ES-I3 (cell line): ENCODE measurements around the gene MYO1E.

Source experiments
- H3K36me3 ChIP-seq: 2 replicates; pipeline ENCODE4 v1.6.1; 2013; ENCODE audit warnings: mild to moderate bottlenecking, low read length, control low read depth, moderate library complexity; ENCODE audit not compliant: insufficient read depth
- H3K4me1 ChIP-seq: 2 replicates; pipeline ENCODE4 v1.6.1; 2013; ENCODE audit warnings: mild to moderate bottlenecking, control low read depth, low read length; ENCODE audit not compliant: insufficient read depth
- H3K9ac ChIP-seq: 2 replicates; pipeline ENCODE4 v1.6.1; 2013; ENCODE audit warnings: low read depth, mild to moderate bottlenecking, low read length, moderate library complexity
- H3K9me3 ChIP-seq: 2 replicates; pipeline ENCODE4 v1.6.1; 2013; ENCODE audit warnings: mild to moderate bottlenecking, low read length, moderate library complexity; ENCODE audit not compliant: control insufficient read depth, insufficient read depth

The MYO1E gene

GRCh38 chr15:59329570-59330350, 42.9 kb downstream of the MYO1E start:
- no peaks in the 10 kb centered on the region for H3K36me3 ChIP-seq
- H3K4me1 ChIP-seq: peaks cover 5% of the 10 kb centered on the region; the same call in 1 of the 2 replicates
- H3K9ac ChIP-seq: no peak overlapping the region
- H3K9me3 ChIP-seq: no peaks in the 10 kb centered on the region

DNA sequence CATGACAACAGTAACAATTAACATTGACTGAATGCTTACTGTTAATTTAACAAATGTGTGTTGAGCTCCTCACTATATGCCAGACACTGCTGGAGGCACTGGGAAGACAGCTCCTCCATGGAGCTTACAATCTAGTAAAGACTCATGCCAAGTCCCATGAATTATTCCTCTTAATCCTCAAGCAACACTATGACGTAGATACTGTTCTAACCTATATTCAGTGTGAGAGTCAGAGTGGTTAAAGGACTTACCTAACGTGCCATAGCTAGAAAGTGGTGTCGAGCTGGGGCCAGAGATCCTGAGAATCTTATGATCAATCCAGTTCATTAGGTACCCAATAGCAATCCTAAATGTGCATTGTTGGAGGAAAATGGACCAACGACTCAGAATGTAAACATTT, 43.6 kb downstream of the MYO1E start:
- Histone ChIP-seq H3K9ac (no peak overlapping the region), H3K4me1 (peaks cover 5% of the 10 kb centered on the region; the same call in 1 of the 2 replicates), H3K36me3 (no peaks in the 10 kb centered on the region), H3K9me3 (no peaks in the 10 kb centered on the region)

DNA sequence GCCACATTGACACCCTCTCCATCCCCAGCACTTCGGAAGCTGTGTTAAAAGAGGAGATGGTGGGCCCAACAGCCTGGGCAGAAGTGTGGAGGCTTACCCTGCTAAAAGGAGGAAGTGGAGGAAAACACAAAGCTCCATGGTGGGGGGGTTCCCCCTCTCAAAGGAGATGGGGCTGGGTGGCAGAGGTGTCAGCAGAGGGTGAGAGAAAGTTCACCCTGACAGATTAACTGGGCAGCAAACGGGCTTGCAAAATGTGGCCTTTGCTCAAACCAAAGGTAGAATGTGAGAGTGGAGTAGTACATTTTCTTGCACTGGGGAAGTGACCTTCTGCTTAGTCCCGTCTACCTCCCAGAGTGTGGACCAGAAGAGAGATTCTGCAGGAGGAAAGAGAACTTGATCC, 44.7 kb downstream of the MYO1E start:
- Histone ChIP-seq H3K4me1 (peaks cover 5% of the 10 kb centered on the region; the same call in 1 of the 2 replicates), H3K9ac (no peak overlapping the region), H3K9me3 (no peaks in the 10 kb centered on the region), H3K36me3 (no peaks in the 10 kb centered on the region)

GRCh38 chr15:59326856-59327255, 45.8 kb downstream of the MYO1E start:
- Histone ChIP-seq H3K36me3 (no peaks in the 10 kb centered on the region), H3K9ac (no peak overlapping the region), H3K4me1 (peaks cover 5% of the 10 kb centered on the region; the same call in 1 of the 2 replicates), H3K9me3 (no peaks in the 10 kb centered on the region)

- H3K9me3 ChIP-seq: no peaks in the 10 kb centered on the region
- no peaks in the 10 kb centered on the region for H3K4me1 ChIP-seq
- H3K36me3 ChIP-seq: no peaks in the 10 kb centered on the region
- no peak overlapping the region for H3K9ac ChIP-seq
Observed at GRCh38 chr15:59322056-59322759, 50.5 kb downstream of the MYO1E start.

DNA sequence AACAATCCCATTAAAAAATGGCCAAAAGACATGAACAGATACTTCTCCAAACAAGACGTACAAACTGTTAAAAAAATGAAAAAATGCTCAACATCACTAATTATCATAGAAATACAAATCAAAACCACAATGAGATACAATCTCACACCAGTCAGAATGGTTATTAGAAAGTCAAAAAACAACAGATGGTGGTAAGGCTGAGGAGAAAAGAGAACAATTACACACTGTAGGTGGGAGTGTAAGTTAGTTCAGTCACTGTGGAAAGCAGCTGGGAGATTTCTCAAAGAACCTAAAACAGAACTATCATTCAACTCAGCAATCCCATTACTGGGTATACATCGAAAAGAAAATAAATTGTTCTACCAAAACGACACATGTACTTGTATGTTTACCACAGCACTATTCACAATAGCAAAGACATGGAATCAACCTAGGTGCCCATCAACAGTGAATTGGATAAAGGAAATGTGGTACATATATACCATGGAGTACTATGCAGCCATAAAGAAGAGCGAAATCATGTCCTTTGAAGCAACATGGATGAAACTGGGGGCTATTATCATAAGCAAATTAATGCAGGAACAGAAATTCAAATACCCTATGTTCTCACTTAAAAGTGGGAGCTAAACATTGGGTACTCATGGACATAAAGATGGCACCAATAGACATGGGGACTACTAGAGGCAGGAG, 51.5 kb downstream of the MYO1E start:
- Histone ChIP-seq H3K9ac (no peak overlapping the region), H3K9me3 (no peaks in the 10 kb centered on the region), H3K4me1 (peaks cover 2% of the 10 kb centered on the region; the same call in 1 of the 2 replicates), H3K36me3 (no peaks in the 10 kb centered on the region)

DNA sequence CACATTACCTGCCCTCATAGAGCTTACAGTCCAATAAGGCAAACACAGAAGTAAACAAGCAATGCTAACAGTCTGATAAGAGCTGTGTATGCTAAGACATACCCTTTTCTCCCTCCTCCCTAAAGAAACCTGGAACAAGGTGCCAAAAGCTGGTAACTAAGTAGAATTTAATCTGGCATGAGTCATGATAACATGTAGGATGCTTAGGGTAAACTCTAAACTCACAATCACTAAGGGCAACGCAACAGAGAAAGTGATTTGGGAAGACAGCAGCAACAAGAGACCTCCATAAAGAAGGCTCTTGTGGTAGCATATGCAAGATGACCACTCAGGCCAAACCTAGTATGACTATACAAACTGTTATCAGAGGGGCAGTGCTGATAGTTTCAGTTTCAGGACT, 55.5 kb downstream of the MYO1E start:
- Histone ChIP-seq H3K9me3 (no peaks in the 10 kb centered on the region), H3K4me1 (peaks cover 7% of the 10 kb centered on the region), H3K36me3 (no peaks in the 10 kb centered on the region), H3K9ac (no peak overlapping the region)

GRCh38 chr15:59315914-59316451, 56.7 kb downstream of the MYO1E start:
- Histone ChIP-seq H3K4me1 (peaks cover 7% of the 10 kb centered on the region), H3K9ac (no peak overlapping the region), H3K9me3 (no peaks in the 10 kb centered on the region), H3K36me3 (no peaks in the 10 kb centered on the region)

GRCh38 chr15:59313641-59314332, 58.9 kb downstream of the MYO1E start:
- H3K9ac ChIP-seq: no peak overlapping the region
- H3K4me1 ChIP-seq: peaks cover 7% of the 10 kb centered on the region
- H3K9me3 ChIP-seq: no peaks in the 10 kb centered on the region
- H3K36me3 ChIP-seq: no peaks in the 10 kb centered on the region

DNA sequence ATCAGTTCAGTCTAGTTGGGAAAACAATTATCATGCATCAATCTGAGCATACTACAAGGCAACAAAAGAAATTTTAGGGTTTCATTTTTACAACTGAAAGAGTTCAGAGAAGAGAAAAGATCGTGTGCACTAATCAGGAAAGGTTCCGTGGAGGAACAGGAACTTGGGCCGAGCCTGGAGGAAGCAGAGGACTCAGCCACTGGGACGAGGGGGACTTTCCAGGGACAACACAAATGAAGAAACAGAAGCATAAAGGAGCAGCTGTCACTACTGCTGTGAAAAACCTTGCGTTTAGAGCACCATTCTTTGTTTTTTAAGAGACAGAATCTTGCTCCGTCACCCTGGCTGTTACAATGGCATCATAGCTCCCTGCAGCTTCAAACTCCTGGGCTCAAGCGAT, 60.5 kb downstream of the MYO1E start:
- no peak overlapping the region for H3K9ac ChIP-seq
- H3K4me1 ChIP-seq: peaks cover 7% of the 10 kb centered on the region
- H3K9me3 ChIP-seq: no peaks in the 10 kb centered on the region
- no peaks in the 10 kb centered on the region for H3K36me3 ChIP-seq

DNA sequence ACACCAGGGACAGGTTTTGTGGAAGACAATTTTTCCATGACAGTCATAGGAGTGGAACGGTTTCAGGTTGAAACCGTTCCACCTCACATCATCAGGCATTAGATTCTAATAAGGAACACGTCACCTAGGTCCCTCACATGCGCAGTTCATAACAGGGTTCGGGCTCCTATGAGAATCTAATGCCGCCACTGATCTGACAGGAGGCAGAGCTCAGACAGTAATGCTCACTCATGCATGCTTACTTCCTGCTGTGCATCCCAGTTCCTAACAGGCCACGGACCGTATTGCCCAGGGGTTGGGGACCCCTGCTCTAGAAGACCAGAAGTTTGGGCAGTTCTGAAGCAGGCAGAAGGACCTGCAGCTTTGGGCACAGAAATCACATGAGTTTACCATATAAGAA, 61.5 kb downstream of the MYO1E start:
- Histone ChIP-seq H3K36me3 (no peaks in the 10 kb centered on the region), H3K9me3 (no peaks in the 10 kb centered on the region), H3K4me1 (peaks cover 5% of the 10 kb centered on the region), H3K9ac (no peak overlapping the region)

- Histone ChIP-seq H3K9ac (no peak overlapping the region), H3K4me1 (peaks cover under 1% of the 10 kb centered on the region; the same call in 1 of the 2 replicates), H3K36me3 (no peaks in the 10 kb centered on the region), H3K9me3 (no peaks in the 10 kb centered on the region)
Observed at GRCh38 chr15:59309405-59309804, 63.3 kb downstream of the MYO1E start.

DNA sequence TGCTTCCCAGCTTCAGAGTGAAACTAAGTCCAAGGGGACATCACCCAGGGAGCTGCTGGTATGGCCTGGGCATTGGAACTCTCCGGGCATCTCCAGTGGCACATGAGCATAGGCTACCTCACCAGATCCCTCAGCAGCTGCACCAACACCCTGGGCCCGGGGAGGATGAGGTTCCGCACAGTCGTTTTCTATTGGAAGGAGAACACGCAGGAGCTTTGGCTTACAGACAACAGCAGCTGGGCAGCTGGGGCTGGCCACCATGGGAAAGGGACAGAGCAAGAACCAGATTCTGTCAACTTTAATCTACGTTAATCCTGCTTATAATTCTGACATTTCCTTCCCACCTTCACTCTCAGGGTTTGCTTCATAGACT, 65.5 kb downstream of the MYO1E start:
- Histone ChIP-seq H3K9ac (no peak overlapping the region), H3K9me3 (no peaks in the 10 kb centered on the region), H3K4me1 (peaks cover 4% of the 10 kb centered on the region; the same call in 1 of the 2 replicates), H3K36me3 (no peaks in the 10 kb centered on the region)
